WI38 (cell line): ENCODE results near the gene SYVN1.

ENCODE experiments used
- H3K4me3 ChIP-seq: 2 replicates; pipeline ENCODE4 v1.5.1; 2011; ENCODE audit warnings: low read depth, mild to moderate bottlenecking, control low read depth, low read length
- TF ChIP-seq, protein P1 (sequence below): IDR thresholded peaks from 2 replicates; pipeline ENCODE4 v1.5.1; 2012; ENCODE audit warnings: low read depth, mild to moderate bottlenecking, control low read depth, low read length

The SYVN1 gene

DNA sequence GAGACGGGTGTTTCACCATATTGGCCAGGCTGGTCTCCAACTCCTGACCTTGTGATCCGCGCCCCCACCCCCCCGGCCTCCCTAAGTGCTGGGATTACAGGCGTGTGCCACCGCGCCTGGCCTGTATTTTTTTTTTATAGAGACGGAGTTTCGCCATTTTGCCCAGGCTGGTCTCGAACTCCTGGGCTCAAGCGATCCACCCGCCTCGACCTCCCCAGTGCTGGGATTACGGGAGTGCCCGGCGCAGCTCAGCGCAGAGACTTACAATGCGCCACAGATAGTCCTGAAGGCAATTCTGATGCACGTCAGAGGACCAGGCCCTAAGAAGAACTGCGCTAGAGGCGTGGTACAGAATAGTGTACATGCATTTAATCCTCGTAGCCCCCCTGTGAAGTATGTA lies 38.9 kb downstream of the SYVN1 start:
- peak overlapping the region; percentile 78 for H3K4me3 ChIP-seq
- TF ChIP-seq, protein P1, sequence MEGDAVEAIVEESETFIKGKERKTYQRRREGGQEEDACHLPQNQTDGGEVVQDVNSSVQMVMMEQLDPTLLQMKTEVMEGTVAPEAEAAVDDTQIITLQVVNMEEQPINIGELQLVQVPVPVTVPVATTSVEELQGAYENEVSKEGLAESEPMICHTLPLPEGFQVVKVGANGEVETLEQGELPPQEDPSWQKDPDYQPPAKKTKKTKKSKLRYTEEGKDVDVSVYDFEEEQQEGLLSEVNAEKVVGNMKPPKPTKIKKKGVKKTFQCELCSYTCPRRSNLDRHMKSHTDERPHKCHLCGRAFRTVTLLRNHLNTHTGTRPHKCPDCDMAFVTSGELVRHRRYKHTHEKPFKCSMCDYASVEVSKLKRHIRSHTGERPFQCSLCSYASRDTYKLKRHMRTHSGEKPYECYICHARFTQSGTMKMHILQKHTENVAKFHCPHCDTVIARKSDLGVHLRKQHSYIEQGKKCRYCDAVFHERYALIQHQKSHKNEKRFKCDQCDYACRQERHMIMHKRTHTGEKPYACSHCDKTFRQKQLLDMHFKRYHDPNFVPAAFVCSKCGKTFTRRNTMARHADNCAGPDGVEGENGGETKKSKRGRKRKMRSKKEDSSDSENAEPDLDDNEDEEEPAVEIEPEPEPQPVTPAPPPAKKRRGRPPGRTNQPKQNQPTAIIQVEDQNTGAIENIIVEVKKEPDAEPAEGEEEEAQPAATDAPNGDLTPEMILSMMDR, result no peak

DNA sequence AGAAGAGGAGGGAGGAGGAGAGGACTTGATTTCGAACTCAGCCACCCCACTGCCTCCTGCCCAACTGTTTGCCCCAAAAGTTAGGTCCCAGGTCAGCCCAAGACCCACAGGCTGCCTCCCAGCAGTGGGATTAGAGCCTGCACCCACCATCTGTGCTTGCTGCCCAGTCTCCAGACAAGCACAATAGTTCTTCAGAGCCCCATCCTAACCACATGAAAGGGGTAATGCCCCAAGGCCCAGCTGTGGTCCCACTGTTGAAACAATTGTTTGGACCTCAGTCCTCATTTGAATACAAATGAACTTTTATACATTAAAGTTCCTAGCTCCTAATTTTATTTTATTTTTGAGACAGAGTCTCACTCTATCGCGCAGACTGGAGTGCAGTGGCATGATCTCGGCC lies 43.7 kb downstream of the SYVN1 start:
- TF ChIP-seq, protein P1, result no peak
- no peak overlapping the region for H3K4me3 ChIP-seq

DNA sequence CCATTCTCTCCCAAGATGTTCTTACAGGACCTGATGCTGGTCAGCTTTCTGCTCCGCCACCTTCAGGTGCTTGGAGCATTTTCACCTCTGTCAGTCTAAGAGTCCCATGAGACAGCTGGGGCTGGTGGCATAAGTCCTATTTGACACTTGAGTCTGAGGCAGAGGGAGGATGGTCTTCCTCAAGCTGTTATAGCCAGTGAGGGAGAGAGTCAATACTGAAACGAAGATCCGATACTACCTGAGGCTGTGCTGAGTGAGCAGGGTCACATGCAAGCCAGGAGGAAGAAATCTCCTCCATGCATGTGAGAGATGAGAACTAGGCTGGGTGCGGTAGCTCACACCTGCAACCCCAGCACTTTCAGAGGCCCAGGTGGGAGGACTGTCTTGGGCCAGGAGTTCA lies 44.7 kb downstream of the SYVN1 start:
- no peak overlapping the region for H3K4me3 ChIP-seq
- TF ChIP-seq, protein P1, result no peak

DNA sequence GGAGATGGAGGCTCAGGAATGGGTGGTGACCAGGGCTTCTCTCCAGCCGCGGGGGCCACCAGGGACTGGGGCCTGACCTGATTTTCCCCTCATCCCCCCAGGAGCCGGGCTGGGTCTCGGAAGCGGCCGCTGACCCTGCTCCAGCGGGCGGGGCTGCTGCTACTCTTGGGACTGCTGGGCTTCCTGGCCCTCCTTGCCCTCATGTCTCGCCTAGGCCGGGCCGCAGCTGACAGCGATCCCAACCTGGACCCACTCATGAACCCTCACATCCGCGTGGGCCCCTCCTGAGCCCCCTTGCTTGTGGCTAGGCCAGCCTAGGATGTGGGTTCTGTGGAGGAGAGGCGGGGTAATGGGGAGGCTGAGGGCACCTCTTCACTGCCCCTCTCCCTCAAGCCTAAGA lies 46.5 kb downstream of the SYVN1 start:
- no peak overlapping the region for H3K4me3 ChIP-seq
- TF ChIP-seq, protein P1, result no peak

DNA sequence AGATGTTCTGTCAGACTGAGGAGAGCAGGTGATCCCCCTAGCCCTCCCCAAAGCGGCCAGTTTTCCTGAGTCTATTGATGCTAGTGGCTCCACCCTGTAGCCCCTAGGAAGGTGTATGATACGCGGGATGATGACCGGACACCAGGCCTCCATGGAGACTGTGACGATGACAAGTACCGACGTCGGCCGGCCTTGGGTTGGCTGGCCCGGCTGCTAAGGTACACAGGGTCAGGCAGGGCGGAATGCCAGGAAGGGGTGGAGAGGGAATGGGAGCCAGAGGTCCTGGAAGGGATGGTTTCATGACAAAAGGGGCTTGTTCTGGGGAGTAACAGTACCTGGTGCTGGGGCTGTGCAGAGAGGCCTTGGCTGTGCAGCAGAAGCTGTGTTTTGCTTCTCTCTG lies 47.1 kb downstream of the SYVN1 start:
- TF ChIP-seq, protein P1, result no peak
- H3K4me3 ChIP-seq, result no peak overlapping the region

DNA sequence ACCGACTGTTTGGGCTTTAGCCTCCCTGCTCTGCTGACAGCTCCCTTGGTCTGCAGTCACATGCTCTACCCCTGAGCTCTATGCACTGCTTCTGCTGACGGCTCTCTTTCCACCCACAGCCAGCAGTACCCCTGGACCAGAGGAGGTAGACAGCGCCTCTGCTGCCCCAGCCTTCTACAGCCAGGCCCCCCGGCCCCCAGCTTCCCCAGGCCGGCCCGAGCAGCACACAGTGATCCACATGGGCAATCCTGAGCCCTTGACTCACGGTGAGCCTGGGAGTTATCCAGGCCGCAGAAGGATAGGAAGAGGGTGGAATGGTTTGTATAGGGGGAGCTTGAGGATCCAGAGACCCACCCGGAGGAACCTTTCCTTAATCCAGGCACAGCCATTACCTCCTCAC lies 47.5 kb downstream of the SYVN1 start:
- no peak overlapping the region for H3K4me3 ChIP-seq
- TF ChIP-seq, protein P1, result no peak

DNA sequence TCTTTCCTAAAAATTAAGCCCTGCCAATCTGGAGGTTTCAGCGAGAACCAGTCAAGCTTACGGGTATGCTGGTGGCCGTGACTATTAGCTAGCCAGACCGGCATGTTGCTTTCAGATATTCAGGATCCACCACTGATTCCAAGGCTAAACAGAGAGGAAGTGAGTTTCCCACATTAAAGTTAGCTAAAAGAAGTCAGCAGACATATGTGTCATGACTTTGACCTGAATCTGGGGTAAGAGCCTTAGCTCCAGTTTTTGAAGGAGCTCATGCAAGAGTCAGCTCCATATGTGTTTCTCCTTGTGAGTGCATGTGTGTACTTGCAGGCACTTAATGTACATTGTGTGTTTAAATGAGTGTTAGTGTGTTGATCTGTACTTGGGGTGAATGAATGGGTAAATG lies 48.9 kb downstream of the SYVN1 start:
- peak overlapping the region; percentile 94; the same call in 1 of the 2 replicates for H3K4me3 ChIP-seq
- TF ChIP-seq, protein P1, result no peak
